Measurements from ENCODE around the gene ARHGAP40.

ARHGAP40 gene

DNA sequence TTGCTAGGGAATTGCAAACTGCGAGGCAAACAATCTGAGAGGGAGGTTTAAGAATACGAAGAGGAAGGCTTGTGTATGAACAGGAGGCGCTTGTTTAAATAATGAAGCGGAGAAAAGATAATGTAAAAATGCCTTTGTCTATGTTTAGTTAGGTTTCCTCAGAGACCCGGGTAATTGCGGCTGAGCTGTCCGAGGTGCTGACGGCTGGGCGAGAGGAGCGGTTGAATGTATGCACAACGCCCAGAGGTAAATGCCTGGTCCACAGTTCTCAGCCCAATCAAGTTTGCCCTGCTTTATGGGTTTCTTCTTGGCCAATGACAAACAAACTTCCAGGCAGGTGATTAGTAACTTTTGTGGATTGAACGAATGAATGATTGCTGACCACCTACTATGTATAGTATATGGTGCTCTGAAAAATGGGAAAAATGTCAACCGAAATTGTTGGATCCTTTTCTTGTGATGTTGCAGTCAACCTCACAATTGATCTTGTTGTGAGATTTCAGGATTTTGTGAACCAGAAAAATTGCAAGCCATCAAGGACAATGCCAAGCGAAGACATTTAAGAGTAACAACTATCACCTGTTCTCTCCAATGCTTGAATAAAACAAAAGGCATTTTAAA, 84.4 kb downstream of the ARHGAP40 start:
- no peak for DNase-seq (ENCODE audit: extremely low read depth, low read depth)
- TF ChIP-seq, protein P1, sequence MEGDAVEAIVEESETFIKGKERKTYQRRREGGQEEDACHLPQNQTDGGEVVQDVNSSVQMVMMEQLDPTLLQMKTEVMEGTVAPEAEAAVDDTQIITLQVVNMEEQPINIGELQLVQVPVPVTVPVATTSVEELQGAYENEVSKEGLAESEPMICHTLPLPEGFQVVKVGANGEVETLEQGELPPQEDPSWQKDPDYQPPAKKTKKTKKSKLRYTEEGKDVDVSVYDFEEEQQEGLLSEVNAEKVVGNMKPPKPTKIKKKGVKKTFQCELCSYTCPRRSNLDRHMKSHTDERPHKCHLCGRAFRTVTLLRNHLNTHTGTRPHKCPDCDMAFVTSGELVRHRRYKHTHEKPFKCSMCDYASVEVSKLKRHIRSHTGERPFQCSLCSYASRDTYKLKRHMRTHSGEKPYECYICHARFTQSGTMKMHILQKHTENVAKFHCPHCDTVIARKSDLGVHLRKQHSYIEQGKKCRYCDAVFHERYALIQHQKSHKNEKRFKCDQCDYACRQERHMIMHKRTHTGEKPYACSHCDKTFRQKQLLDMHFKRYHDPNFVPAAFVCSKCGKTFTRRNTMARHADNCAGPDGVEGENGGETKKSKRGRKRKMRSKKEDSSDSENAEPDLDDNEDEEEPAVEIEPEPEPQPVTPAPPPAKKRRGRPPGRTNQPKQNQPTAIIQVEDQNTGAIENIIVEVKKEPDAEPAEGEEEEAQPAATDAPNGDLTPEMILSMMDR (IDR thresholded peaks at IDR 0.05; ENCODE audit: low read depth, low read length) = no peak

DNA sequence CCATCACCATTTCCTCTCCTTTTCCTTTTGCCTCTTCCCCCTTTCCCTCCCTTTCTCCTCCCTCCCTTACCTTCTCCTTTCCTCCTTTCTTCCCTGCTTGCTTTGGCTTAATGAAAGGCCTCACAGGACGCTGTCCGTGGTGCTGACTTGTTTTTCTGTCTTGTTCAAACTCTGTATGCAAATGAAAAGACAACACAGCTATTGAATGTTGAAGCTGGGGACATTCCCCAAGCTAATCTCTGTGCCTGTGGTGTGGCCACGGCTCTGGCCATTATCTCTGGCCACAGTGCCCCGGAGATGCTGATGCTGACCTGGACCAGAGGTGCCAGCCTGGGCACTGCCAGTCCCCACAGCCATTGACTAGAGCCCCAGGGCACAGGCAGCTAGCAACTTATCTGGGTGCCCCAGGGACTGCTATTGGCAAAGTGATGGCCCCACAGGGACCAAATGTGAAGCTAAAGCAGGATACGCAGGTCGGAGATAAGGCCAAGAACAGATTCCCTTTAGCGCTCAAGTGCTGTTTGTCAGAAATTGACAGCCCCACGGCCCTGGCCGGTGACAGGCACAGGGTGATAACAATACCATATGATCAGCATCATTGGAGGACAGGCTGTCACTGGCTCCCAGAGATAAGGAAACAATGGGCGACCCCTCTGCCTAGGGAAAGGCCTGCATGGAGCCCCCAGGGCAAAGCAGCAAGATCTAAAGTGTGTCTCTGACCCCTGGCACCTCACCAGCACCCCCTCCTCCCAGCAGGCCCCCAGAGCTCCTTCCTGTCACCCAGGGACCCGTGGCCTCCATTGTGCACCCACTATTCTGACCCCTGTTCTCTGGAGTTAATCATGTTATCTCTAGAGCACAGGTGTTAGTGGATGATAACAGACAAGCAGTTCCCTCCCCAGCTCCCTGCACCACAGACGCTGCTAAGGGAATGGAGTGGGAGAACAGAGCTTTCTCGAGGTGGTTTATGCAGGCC, 91.1 kb downstream of the ARHGAP40 start:
- peak; percentile 11 for DNase-seq (ENCODE audit: extremely low read depth, low read depth)
- TF ChIP-seq, protein P1 (IDR thresholded peaks at IDR 0.05; ENCODE audit: low read depth, low read length) = no peak

DNA sequence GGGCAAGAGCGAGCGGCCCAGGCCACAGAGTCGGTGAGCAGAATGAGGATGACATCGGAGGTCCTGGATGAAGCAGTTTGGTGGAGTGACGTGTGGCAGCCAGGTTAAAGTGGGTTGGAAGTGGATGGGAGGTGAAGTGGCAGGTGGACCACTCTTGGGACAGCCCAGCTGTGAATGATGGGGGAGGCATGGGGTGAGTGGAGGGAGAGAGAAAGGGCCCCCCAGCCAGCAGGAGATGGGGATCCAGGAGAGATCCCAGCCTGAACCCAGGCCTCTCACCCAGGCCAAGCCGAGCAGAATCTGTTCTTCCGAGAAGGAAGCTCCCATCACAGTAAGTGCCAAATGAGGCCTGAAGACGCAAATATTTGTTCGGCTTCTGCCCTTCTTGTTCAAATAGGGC, 95.7 kb downstream of the ARHGAP40 start:
- TF ChIP-seq, protein P1 (IDR thresholded peaks at IDR 0.05; ENCODE audit: low read depth, low read length) = no peak

GRCh38 chr20:38698541-38698940, 96.9 kb downstream of the ARHGAP40 start:
- no peak for DNase-seq (ENCODE audit: extremely low read depth, low read depth)
- TF ChIP-seq, protein P1 (IDR thresholded peaks at IDR 0.05; ENCODE audit: low read depth, low read length) = no peak

More for the DNA sequence above, 95.7 kb downstream of the ARHGAP40 start:
- DNase-seq (ENCODE audit: extremely low read depth, low read depth) = no peak

- TF ChIP-seq, protein P1 (IDR thresholded peaks at IDR 0.05; ENCODE audit: low read depth, low read length) = no peak
- DNase-seq (ENCODE audit: extremely low read depth, low read depth) = no peak
Observed at GRCh38 chr20:38700141-38700540, 98.5 kb downstream of the ARHGAP40 start.

Data from AG09319 (cell line).